GM12891 (cell line): ENCODE measurements around the gene PRKACA.
"Not testable (repeated sequence)": the region's sequence is repeated elsewhere in the genome, so short reads cannot be mapped to it uniquely, and the experiment has no call there.

ENCODE experiments used
- POLR2A ChIP-seq: IDR thresholded peaks from 2 replicates; pipeline ENCODE4 v1.6.1; 2011; ENCODE audit warnings: low read depth, low read length, control low read depth
- POLR2AphosphoS5 ChIP-seq: IDR thresholded peaks from 2 replicates; pipeline ENCODE4 v1.6.1; 2011; ENCODE audit warnings: low read depth, low read length, control low read depth
- TAF1 ChIP-seq: IDR thresholded peaks from 2 replicates; pipeline ENCODE4 v1.6.1; 2011; ENCODE audit warnings: low read depth, low read length, control low read depth

GRCh38 chr19:14050961-14051360 is 66.6 kb downstream of the PRKACA start:
- TF ChIP-seq POLR2AphosphoS5, POLR2A, TAF1: not testable (repeated sequence)
